Liver (tissue), 9 donors: Measurements from ENCODE around the gene POLR2H. TPM values are rescaled to one million over a fixed set of nuclear protein-coding genes. Genes with fewer than 3 reads are reported as not detected.

Experiments
- DNase-seq: peaks from one replicate; pipeline ENCODE4 v3.0.0-alpha.2; 2017; ENCODE audit warnings: low spot score
- H3K27ac ChIP-seq, 2 donors: one replicate each; pipeline ENCODE4 v1.7.0; 2013; ENCODE audit warnings: inconsistent platforms in 2 of 2, low read length in 2 of 2, control low read depth in 1 of 2, low read depth in 1 of 2, mild to moderate bottlenecking in 1 of 2
- H3K27me3 ChIP-seq, 4 donors: one replicate each; pipeline versions ENCODE4 v1.6.1 to v1.7.0; 2013; ENCODE audit warnings: low read length in 3 of 4, inconsistent platforms in 1 of 4, mild to moderate bottlenecking in 1 of 4, moderate library complexity in 1 of 4; ENCODE audit not compliant: control insufficient read depth in 4 of 4, insufficient read depth in 4 of 4
- H3K36me3 ChIP-seq, 4 donors: one replicate each; pipeline versions ENCODE4 v1.6.1 to v1.7.0; 2013; ENCODE audit warnings: low read length in 3 of 4, mild to moderate bottlenecking in 3 of 4, low read depth in 1 of 4, moderate library complexity in 1 of 4; ENCODE audit not compliant: control insufficient read depth in 4 of 4, insufficient read depth in 3 of 4
- H3K4me1 ChIP-seq, 4 donors: one replicate each; pipeline versions ENCODE4 v1.6.1 to v1.7.0; 2013; ENCODE audit warnings: low read length in 3 of 4, mild to moderate bottlenecking in 3 of 4, moderate library complexity in 1 of 4; ENCODE audit not compliant: control insufficient read depth in 4 of 4, insufficient read depth in 4 of 4
- H3K4me3 ChIP-seq, 3 donors: one replicate each; pipeline versions ENCODE4 v1.6.1 to v1.7.0; 2013; ENCODE audit warnings: low read length in 3 of 3, control low read depth in 1 of 3, low read depth in 1 of 3, mild to moderate bottlenecking in 1 of 3
- H3K9ac ChIP-seq, 2 donors: one replicate each; pipeline ENCODE4 v1.7.0; 2013; ENCODE audit warnings: low read length in 2 of 2, mild to moderate bottlenecking in 2 of 2, moderate library complexity in 2 of 2, control low read depth in 1 of 2, low read depth in 1 of 2
- H3K9me3 ChIP-seq, 4 donors: one replicate each; pipeline versions ENCODE4 v1.6.1 to v1.7.0; 2013; ENCODE audit warnings: low read length in 3 of 4; ENCODE audit not compliant: control insufficient read depth in 4 of 4
- EGR1 ChIP-seq, 2 donors: IDR thresholded peaks; 2 replicates each; pipeline ENCODE4 v1.6.1; 2016 to 2018; ENCODE audit warnings: antibody characterized with exemption in 2 of 2, low read depth in 2 of 2
- FOXA1 ChIP-seq: IDR thresholded peaks from 2 replicates; pipeline ENCODE4 v1.6.1; 2016; ENCODE audit warnings: antibody characterized with exemption
- FOXA2 ChIP-seq: IDR thresholded peaks from 2 replicates; pipeline ENCODE4 v1.6.1; 2016; ENCODE audit warnings: antibody characterized with exemption
- GABPA ChIP-seq, 2 donors: IDR thresholded peaks in 1 of 2; conservative IDR thresholded peaks in 1 of 2; 2 replicates each; pipeline ENCODE4 v1.6.1; 2016; ENCODE audit warnings: antibody characterized with exemption in 2 of 2, mild to moderate bottlenecking in 1 of 2, moderate library complexity in 1 of 2
- HNF4A ChIP-seq, 2 donors: conservative IDR thresholded peaks; 2 replicates each; pipeline ENCODE4 v1.6.1; 2016; ENCODE audit warnings: antibody characterized with exemption in 2 of 2, mild to moderate bottlenecking in 2 of 2
- HNF4G ChIP-seq: IDR thresholded peaks from 2 replicates; pipeline ENCODE4 v1.6.1; 2016; ENCODE audit warnings: antibody characterized with exemption
- JUND ChIP-seq, 2 donors: IDR thresholded peaks; 2 replicates each; pipeline ENCODE4 v1.6.1; 2016; ENCODE audit warnings: antibody characterized with exemption in 2 of 2
- NR2F2 ChIP-seq: IDR thresholded peaks from 2 replicates; pipeline ENCODE4 v1.6.1; 2016; ENCODE audit warnings: antibody characterized with exemption
- RAD21 ChIP-seq, 2 donors: IDR thresholded peaks; 2 replicates each; pipeline ENCODE4 v1.6.1; 2016; ENCODE audit warnings: antibody characterized with exemption in 2 of 2, mild to moderate bottlenecking in 2 of 2
- RXRA ChIP-seq, 2 donors: IDR thresholded peaks; 2 replicates each; pipeline ENCODE4 v1.6.1; 2017 to 2018; ENCODE audit warnings: antibody characterized with exemption in 2 of 2, mild to moderate bottlenecking in 1 of 2
- SP1 ChIP-seq: IDR thresholded peaks from 2 replicates; pipeline ENCODE4 v1.6.1; 2018; ENCODE audit warnings: antibody characterized with exemption, mild to moderate bottlenecking
- TAF1 ChIP-seq: conservative IDR thresholded peaks from 2 replicates; pipeline ENCODE4 v1.6.1; 2016; ENCODE audit warnings: antibody characterized with exemption, mild to moderate bottlenecking
- YY1 ChIP-seq: IDR thresholded peaks from 2 replicates; pipeline ENCODE4 v1.6.1; 2016; ENCODE audit warnings: antibody characterized with exemption, mild to moderate bottlenecking
- WGBS: extraction: QIAGEN DNeasy Blood & Tissue Kit; methylation state at CpG from one replicate; pipeline ENCODE4 v1.1.7; 2013; 5-methylcytosine and 5-hydroxymethylcytosine counted together
- polyA plus RNA-seq, 2 donors: library from polyadenylated mRNA; stranded (reverse) in 1 of 2; unstranded in 1 of 2; fragments of 200-250 nt in 1 of 2; fragments of >200 nt in 1 of 2; fragmentation: Nextera tagmentation in 1 of 2; extraction: Ambion mirVana in 1 of 2; gene quantifications; one replicate each; pipeline versions ENCODE4 v1.2.1 to v1.2.3, GENCODE V29; 2013 to 2015
- total RNA-seq, 2 donors: library from RNA; depleted of rRNA; stranded (reverse); fragments of >200 nt; gene quantifications; one replicate each; pipeline ENCODE4 v1.2.3, GENCODE V29; 2014
- TF ChIP-seq, protein P1 (sequence below): IDR thresholded peaks from 2 replicates; pipeline ENCODE4 v1.6.1; 2016; ENCODE audit warnings: antibody characterized with exemption
- TF ChIP-seq, protein P2 (sequence below): fragments of 150-350 bp; IDR thresholded peaks from 2 replicates; pipeline ENCODE4 v1.5.1; 2017; ENCODE audit warnings: improper control_type of control experiment, low read depth, low read length; ENCODE audit not compliant: missing input control
- TF ChIP-seq, protein P3 (sequence below): IDR thresholded peaks from 2 replicates; pipeline ENCODE4 v1.6.1; 2016; ENCODE audit warnings: antibody characterized with exemption
- TF ChIP-seq, protein P4 (sequence below): IDR thresholded peaks from 2 replicates; pipeline ENCODE4 v1.6.1; 2016; ENCODE audit warnings: antibody characterized with exemption
- TF ChIP-seq, protein P5 (sequence below): IDR thresholded peaks from 2 replicates; pipeline ENCODE4 v1.6.1; 2016; ENCODE audit warnings: antibody characterized with exemption, mild to moderate bottlenecking
- donor health status: healthy.
- donor health status: healthy.
- donor health status: healthy.
- donor health status: healthy.
- donor health status: healthy.

POLR2H gene
- total and polyA plus RNA-seq, 4 donors = 25.7 to 55.7 (median 43.5) TPM

DNA sequence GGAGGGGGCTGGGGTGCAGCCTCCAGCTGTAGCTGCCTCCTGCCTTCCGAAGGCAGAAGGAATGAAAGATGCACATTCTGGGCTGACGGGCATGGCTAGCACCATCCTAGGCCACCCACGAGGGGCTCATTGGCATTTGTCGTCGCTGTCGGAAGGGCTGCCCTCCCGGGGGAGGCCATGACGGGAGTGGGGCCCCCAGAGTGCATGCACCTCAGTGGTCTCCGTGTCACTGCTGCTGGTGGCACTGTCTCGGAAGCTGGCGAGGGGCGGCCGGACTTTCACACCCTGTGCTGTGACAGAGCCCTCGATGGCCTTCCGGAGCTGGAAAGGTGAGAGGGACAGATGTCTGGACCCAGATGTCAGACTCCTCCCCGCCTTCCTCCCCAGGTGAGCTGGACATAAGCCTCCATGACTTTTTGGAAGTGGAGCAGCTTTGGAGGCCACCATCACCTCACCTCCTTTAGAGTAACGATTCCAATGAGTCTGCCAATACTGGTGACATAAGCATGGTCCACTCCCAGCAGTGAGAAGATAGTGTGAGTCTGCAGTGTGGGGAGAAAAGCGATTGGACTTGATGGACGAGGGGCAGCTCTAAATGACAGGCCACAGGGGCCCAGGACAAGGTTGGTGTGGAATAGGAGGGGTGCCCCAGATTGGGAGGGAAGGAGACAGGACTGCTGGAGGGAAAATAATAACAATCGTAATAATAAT is 14.9 kb upstream of the POLR2H start:
- no peak for DNase-seq
- Histone ChIP-seq H3K9me3 (no peaks in the 10 kb centered on the region), H3K36me3 (peaks cover 2 to 16% (median 5%) of the 10 kb centered on the region in 4 donors), H3K4me1 (peaks cover 2 to 5% (median 4%) of the 10 kb centered on the region in 4 donors), H3K9ac (no peak overlapping the region), H3K27me3 (no peaks in the 10 kb centered on the region), H3K4me3 (no peak overlapping the region), H3K27ac (no peak overlapping the region)
- WGBS = 96% methylated on average over 20 of the region's 20 CpGs
- TF ChIP-seq HNF4G (no peak), SP1 (no peak), JUND (IDR thresholded peaks at IDR 0.05) (no peak), NR2F2 (no peak), EGR1 (IDR thresholded peaks at IDR 0.05; ENCODE audit: low read depth in 2 of 2) (no peak), TAF1 (no peak), RXRA (IDR thresholded peaks at IDR 0.05) (no peak), RAD21 (IDR thresholded peaks at IDR 0.05) (no peak), HNF4A (conservative IDR thresholded peaks at IDR 0.05) (no peak), FOXA1 (no peak), GABPA (IDR thresholded peaks at IDR 0.05 in 1 of 2, conservative IDR thresholded peaks at IDR 0.05 in 1 of 2) (no peak), FOXA2 (no peak), YY1 (no peak)
- TF ChIP-seq, protein P1, sequence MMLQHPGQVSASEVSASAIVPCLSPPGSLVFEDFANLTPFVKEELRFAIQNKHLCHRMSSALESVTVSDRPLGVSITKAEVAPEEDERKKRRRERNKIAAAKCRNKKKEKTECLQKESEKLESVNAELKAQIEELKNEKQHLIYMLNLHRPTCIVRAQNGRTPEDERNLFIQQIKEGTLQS = no peak
- TF ChIP-seq, protein P2, sequence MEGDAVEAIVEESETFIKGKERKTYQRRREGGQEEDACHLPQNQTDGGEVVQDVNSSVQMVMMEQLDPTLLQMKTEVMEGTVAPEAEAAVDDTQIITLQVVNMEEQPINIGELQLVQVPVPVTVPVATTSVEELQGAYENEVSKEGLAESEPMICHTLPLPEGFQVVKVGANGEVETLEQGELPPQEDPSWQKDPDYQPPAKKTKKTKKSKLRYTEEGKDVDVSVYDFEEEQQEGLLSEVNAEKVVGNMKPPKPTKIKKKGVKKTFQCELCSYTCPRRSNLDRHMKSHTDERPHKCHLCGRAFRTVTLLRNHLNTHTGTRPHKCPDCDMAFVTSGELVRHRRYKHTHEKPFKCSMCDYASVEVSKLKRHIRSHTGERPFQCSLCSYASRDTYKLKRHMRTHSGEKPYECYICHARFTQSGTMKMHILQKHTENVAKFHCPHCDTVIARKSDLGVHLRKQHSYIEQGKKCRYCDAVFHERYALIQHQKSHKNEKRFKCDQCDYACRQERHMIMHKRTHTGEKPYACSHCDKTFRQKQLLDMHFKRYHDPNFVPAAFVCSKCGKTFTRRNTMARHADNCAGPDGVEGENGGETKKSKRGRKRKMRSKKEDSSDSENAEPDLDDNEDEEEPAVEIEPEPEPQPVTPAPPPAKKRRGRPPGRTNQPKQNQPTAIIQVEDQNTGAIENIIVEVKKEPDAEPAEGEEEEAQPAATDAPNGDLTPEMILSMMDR = no peak
- TF ChIP-seq, protein P3, sequence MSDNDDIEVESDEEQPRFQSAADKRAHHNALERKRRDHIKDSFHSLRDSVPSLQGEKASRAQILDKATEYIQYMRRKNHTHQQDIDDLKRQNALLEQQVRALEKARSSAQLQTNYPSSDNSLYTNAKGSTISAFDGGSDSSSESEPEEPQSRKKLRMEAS = no peak
- TF ChIP-seq, protein P4, sequence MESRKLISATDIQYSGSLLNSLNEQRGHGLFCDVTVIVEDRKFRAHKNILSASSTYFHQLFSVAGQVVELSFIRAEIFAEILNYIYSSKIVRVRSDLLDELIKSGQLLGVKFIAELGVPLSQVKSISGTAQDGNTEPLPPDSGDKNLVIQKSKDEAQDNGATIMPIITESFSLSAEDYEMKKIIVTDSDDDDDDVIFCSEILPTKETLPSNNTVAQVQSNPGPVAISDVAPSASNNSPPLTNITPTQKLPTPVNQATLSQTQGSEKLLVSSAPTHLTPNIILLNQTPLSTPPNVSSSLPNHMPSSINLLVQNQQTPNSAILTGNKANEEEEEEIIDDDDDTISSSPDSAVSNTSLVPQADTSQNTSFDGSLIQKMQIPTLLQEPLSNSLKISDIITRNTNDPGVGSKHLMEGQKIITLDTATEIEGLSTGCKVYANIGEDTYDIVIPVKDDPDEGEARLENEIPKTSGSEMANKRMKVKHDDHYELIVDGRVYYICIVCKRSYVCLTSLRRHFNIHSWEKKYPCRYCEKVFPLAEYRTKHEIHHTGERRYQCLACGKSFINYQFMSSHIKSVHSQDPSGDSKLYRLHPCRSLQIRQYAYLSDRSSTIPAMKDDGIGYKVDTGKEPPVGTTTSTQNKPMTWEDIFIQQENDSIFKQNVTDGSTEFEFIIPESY = no peak
- TF ChIP-seq, protein P5, sequence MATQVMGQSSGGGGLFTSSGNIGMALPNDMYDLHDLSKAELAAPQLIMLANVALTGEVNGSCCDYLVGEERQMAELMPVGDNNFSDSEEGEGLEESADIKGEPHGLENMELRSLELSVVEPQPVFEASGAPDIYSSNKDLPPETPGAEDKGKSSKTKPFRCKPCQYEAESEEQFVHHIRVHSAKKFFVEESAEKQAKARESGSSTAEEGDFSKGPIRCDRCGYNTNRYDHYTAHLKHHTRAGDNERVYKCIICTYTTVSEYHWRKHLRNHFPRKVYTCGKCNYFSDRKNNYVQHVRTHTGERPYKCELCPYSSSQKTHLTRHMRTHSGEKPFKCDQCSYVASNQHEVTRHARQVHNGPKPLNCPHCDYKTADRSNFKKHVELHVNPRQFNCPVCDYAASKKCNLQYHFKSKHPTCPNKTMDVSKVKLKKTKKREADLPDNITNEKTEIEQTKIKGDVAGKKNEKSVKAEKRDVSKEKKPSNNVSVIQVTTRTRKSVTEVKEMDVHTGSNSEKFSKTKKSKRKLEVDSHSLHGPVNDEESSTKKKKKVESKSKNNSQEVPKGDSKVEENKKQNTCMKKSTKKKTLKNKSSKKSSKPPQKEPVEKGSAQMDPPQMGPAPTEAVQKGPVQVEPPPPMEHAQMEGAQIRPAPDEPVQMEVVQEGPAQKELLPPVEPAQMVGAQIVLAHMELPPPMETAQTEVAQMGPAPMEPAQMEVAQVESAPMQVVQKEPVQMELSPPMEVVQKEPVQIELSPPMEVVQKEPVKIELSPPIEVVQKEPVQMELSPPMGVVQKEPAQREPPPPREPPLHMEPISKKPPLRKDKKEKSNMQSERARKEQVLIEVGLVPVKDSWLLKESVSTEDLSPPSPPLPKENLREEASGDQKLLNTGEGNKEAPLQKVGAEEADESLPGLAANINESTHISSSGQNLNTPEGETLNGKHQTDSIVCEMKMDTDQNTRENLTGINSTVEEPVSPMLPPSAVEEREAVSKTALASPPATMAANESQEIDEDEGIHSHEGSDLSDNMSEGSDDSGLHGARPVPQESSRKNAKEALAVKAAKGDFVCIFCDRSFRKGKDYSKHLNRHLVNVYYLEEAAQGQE = no peak
